ENCODE data around the gene ABCG1. TPM values are rescaled to one million over a fixed set of nuclear protein-coding genes. Genes with fewer than 3 reads are reported as not detected.

The ABCG1 gene
- total and polyA plus RNA-seq, 2 of the 4 experiments (the other 2 are of a cell fraction) = 0.19 to 0.36 TPM

DNA sequence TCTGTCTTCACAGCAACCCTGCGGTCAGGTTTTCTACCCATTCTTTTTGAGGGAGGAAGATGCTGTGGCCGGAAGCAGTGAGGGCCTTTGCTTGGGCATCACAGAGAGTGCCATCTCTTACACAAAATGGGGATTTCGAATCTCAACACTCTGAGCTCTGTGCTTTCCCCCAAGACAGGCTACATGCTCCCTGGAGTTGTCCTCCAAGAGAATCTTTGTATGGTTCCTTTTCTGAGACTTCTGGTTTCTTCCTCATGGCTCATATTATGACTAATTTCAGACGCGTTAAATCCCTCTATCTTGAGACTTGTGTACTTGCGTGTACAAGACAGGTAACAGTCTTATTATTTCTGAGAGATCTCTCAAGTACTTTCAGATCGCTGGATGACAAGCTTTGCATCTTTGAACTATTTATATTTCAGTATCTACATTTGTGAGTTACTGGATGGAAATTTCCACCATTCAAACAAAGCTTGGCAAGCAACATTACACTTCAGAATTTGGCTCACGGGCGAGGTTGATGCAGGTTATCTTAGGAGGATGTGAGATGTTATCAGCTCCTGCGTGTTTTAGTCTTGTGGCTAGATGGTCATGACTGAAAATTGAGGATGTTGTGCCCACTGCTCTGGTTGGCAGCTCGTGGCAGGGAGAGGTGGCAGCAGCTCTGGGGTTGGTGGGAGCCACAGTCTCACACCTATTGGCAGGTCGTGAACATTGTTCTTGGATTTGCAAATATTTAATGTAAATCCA is 19.4 kb downstream of the ABCG1 start:
- H3K9ac ChIP-seq (ENCODE audit: low read depth, low read length) = no peak overlapping the region
- H3K56ac ChIP-seq (ENCODE audit: extremely low read depth, insufficient read depth, low read length) = no peak overlapping the region
- no peak overlapping the region for H2BK15ac ChIP-seq (ENCODE audit: low read depth, low read length)
- no peak overlapping the region for H4K91ac ChIP-seq (ENCODE audit: insufficient read depth, low read depth, low read length)
- ATAC-seq (ENCODE audit: low read depth) = no peak
- no peak overlapping the region for H3K4me2 ChIP-seq (ENCODE audit: low read depth, low read length)
- H3K4ac ChIP-seq (ENCODE audit: low read depth, low read length) = no peak overlapping the region
- no TSS peak for BruUV-seq (replicated peaks)
- H3K4me1 ChIP-seq (ENCODE audit: control insufficient read depth, insufficient read depth, low read length) = peaks cover 18% of the 10 kb centered on the region
- no peak overlapping the region for H2AK5ac ChIP-seq (ENCODE audit: low read depth, low read length)
- H3K9me3 ChIP-seq (ENCODE audit: control insufficient read depth, insufficient read depth, low read length) = no peaks in the 10 kb centered on the region; the same call in 1 of the 2 replicates
- no peak overlapping the region for H3K27ac ChIP-seq (ENCODE audit: insufficient read depth, low read length)
- 33% methylated on average over 1 of the region's 12 CpGs; no CpG with 5 or more reads in 1 of the 2 experiments for WGBS, 2 experiments (ENCODE audit: extremely low coverage in 2 of 2, insufficient read length in 1 of 2)
- no peak overlapping the region for H3K23ac ChIP-seq (ENCODE audit: low read depth, low read length)
- dilution Hi-C loops (cut with HindIII; ENCODE audit: low sequenced_read_pairs, unreplicated experiment) = no loop called here
- CTCF ChIA-PET = no interaction called here
- intact Hi-C loops (cut with micrococcal nuclease) = no loop called here
- DNase-seq = no peak
- no peak overlapping the region for H3K18ac ChIP-seq (ENCODE audit: low read depth, low read length)
- H3K9me1 ChIP-seq (ENCODE audit: insufficient read depth, low read length) = 0 out of 2 replicates have a peak, but pooled peaks cover 6% of the 10 kb centered on the region
- peaks cover 26% of the 10 kb centered on the region for H3K27me3 ChIP-seq (ENCODE audit: control insufficient read depth, insufficient read depth, low read length)
- no peak overlapping the region for H2BK20ac ChIP-seq (ENCODE audit: low read depth, low read length)
- H4K8ac ChIP-seq (ENCODE audit: low read depth in 2 of 2, low read length in 2 of 2) = no peak overlapping the region
- H3K79me1 ChIP-seq (ENCODE audit: low read depth in 1 of 2, low read length in 2 of 2) = no peaks in the 10 kb centered on the region
- in situ Hi-C loops (cut with MboI; ENCODE audit: low sequenced_read_pairs) = no loop called here
- no peak overlapping the region for H3K4me3 ChIP-seq (ENCODE audit: insufficient read depth, low read depth, low read length)
- H2BK120ac ChIP-seq (ENCODE audit: low read depth, low read length) = no peak overlapping the region
- POLR2A ChIA-PET (ENCODE audit: unreplicated experiment) = no interaction called here
- no peak overlapping the region for H2AFZ ChIP-seq (replicated peaks; ENCODE audit: low read length, poor library complexity)
- H2AK9ac ChIP-seq (replicated peaks; ENCODE audit: low read depth, low read length, poor library complexity) = no peak overlapping the region
- TF ChIP-seq USF2 (IDR thresholded peaks at IDR 0.05; ENCODE audit: low read depth, low read length) (no peak), MXI1 (IDR thresholded peaks at IDR 0.05; ENCODE audit: borderline replicate concordance, low read depth, low read length) (no peak), ELK1 (IDR thresholded peaks at IDR 0.05; ENCODE audit: borderline replicate concordance, low read depth, low read length) (no peak), POLR2A (IDR thresholded peaks at IDR 0.05; ENCODE audit: low read depth, low read length) (no peak), FOS (IDR thresholded peaks at IDR 0.05; ENCODE audit: low read depth, low read length) (no peak), BHLHE40 (IDR thresholded peaks at IDR 0.05; ENCODE audit: low read depth, low read length) (no peak), CHD1 (IDR thresholded peaks at IDR 0.05; ENCODE audit: low read depth, low read length) (no peak), CEBPB (IDR thresholded peaks at IDR 0.05; ENCODE audit: low read depth, low read length) (no peak), RAD21 (IDR thresholded peaks at IDR 0.05; ENCODE audit: low read length) (no peak), NFE2L2 (IDR thresholded peaks at IDR 0.05; ENCODE audit: low read depth, low read length) (no peak), MAZ (IDR thresholded peaks at IDR 0.05; ENCODE audit: borderline replicate concordance, low read depth, low read length) (no peak), SMC3 (IDR thresholded peaks at IDR 0.05; ENCODE audit: low read depth, low read length) (no peak), RFX5 (IDR thresholded peaks at IDR 0.05; ENCODE audit: low read depth, low read length) (no peak)
- no peaks in the 10 kb centered on the region; the same call in 1 of the 2 replicates for H4K20me1 ChIP-seq (ENCODE audit: insufficient read depth, low read length)
- no peaks in the 10 kb centered on the region for H3K36me3 ChIP-seq (ENCODE audit: control insufficient read depth, insufficient read depth, low read length)
- H4K5ac ChIP-seq (ENCODE audit: low read depth, low read length) = no peak overlapping the region
- H3K14ac ChIP-seq (replicated peaks; ENCODE audit: low read depth, low read length) = no peak overlapping the region
- H2BK5ac ChIP-seq (ENCODE audit: low read depth, low read length, poor library complexity, severe bottlenecking) = no peak overlapping the region
